ENCODE data around the gene COL18A1.

GRCh38 chr21:45528981-45529784 lies 124.2 kb downstream of the COL18A1 start:
- TF ChIP-seq CTCF (IDR thresholded peaks at IDR 0.05): no peak
- no peak for TF ChIP-seq POLR2A (IDR thresholded peaks at IDR 0.05)
